Gastrocnemius medialis (tissue), 4 donors: ENCODE measurements around the gene KLHL40.

Experiments used
- CTCF ChIP-seq, 5 experiments: fragments of 450-650 bp in 3 of 5; fragments of 200-600 bp in 2 of 5; sonication (generic) in 2 of 5; IDR thresholded peaks in 4 of 5; conservative IDR thresholded peaks in 1 of 5; 1 replicate in 4 of 5; 2 replicates in 1 of 5; pipeline ENCODE4 v1.5.1; 2016 to 2019; ENCODE audit warnings: antibody characterized with exemption in 5 of 5, mild to moderate bottlenecking in 3 of 5, moderate library complexity in 3 of 5
- POLR2A ChIP-seq, 2 donors: fragments of 450-650 bp; IDR thresholded peaks; one replicate each; pipeline ENCODE4 v1.6.1; 2017; ENCODE audit warnings: antibody characterized with exemption in 2 of 2, mild to moderate bottlenecking in 2 of 2, moderate library complexity in 2 of 2

GRCh38 chr3:42660131-42660715 lies 25.1 kb upstream of the KLHL40 start:
- no peak for TF ChIP-seq CTCF (IDR thresholded peaks at IDR 0.05 in 4 of 5, conservative IDR thresholded peaks at IDR 0.05 in 1 of 5)
- no peak for TF ChIP-seq POLR2A (IDR thresholded peaks at IDR 0.05)
